GM21447 (cell line): ENCODE measurements around the gene COPS9.

Source experiments
- ATAC-seq: cut with Tn5 transposase; IDR thresholded peaks from one replicate; pipeline ENCODE4 v1.9.1; 2021; ENCODE audit not compliant: unreplicated experiment

Gene COPS9

GRCh38 chr2:240166761-240167587 is 30.9 kb upstream of the COPS9 start:
- no peak for ATAC-seq

GRCh38 chr2:240166191-240166590 is 30.1 kb upstream of the COPS9 start:
- ATAC-seq, result no peak

DNA sequence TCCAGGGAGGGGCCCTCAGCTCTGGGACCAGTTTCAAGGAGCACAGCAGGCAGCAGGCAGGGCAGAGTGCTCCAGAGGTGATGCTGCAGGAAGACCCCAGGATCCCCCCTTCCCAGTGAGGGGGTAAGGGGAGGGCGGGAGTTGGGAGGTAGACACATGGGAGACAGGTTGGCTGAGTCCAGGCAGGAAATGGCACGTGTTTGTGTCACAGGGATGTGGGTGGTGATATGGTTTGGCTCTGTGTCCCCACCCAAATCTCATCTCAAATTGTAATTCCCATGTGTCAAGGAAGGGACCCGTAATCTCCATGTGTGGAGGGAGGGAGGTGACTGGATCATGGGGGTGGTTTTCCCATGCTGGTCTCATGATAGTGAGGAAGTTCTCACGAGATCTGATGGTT is 29.6 kb upstream of the COPS9 start:
- no peak for ATAC-seq

- ATAC-seq, result no peak
Observed at GRCh38 chr2:240165034-240165433, 28.9 kb upstream of the COPS9 start.

GRCh38 chr2:240164586-240164985 is 28.5 kb upstream of the COPS9 start:
- ATAC-seq, result no peak

DNA sequence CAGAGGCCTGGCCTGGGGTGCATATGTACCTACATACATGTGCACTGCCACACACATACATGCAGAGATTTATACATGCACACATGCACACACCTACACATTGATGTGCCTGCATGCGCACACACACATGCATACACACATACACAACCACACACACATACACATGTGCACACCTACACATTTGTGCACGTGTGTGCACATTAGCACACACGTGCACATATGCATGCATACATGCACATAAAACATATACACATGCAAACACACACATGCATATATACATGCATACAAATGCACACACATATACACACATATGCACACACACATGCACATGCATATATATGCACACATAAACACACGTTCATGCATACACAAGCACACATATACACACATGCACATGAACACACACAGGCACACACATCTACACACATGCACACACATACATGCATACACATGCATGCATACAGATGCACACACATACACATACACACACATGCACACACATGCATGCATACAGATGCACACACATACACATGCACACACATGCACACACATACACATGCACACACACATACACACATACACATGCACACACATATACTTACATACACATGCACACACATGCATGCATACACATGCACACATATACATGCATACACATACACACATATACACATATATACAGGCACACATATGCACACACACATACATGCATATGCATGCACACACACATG is 27.9 kb upstream of the COPS9 start:
- no peak for ATAC-seq

- no peak for ATAC-seq
Observed at GRCh38 chr2:240162939-240163714, 27.0 kb upstream of the COPS9 start.

GRCh38 chr2:240162531-240162930 is 26.4 kb upstream of the COPS9 start:
- ATAC-seq, result no peak

- ATAC-seq, result no peak
Observed at GRCh38 chr2:240162032-240162431, 25.9 kb upstream of the COPS9 start.

- ATAC-seq, result no peak
Observed at GRCh38 chr2:240161087-240161750, 25.1 kb upstream of the COPS9 start.

DNA sequence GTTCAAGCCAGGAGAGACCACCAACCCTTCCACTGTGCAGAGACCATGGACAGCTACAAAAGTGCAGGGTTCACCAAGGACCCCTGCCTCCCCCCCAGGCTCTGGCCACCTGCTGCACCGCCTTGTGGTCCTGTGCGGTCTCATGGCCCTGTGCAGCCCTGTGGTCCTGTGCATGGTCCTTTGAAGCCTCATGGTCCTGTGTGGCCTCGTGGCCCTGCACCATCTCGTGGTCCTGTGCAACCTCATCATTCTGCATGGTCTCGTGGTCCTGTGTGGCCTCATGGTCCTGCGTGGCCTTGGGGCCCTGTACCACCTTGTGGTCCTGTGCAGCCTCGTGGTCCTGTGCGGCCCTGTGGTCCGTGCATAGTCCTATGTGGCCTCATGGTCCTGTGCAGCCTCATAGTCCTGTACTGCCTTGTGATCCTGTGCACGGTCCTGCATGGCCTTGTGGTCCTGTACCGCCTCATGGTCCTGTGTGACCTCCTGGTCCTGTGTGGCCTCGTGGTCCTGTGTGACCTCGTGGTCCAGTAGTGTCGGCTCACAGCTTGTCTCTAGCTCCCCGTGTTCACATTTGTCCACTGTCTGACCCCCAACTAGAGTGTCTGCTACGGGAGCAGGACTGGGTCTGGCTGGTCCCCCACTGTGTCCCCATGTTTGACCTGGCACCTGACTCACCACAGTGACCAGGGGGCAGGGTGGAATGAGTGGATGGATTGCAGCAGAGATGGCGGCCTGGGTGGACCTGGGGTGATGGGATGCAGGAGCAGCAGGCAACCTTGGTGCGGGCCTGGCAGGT is 24.4 kb upstream of the COPS9 start:
- no peak for ATAC-seq

DNA sequence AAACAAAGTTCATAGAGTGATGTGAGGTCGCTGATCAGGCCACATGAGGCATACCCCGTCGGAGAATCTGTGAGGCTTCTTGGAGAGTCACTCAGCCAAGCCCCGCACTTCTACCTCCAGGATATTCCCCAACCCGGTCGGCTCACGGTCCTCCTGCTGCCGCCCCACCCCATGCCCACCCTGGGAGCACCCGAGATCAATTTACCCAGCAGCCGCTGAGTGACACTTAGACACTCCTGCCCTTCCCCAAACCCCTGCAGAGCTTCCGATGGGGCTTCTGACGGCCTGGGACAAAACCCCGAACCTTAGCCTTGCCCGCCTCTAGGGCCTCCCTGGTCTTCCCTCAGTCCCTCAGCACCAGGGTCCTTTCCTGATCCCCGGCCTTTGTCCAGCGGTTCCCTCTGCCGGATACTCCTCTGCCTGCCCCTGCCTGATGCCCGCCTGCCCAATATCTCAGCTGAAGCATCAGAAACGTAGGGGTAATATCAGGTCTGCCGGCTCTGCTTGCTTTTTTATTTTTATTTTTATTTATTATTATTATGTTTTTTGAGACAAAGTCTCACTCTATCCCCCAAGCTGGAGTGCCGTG is 23.2 kb upstream of the COPS9 start:
- no peak for ATAC-seq

DNA sequence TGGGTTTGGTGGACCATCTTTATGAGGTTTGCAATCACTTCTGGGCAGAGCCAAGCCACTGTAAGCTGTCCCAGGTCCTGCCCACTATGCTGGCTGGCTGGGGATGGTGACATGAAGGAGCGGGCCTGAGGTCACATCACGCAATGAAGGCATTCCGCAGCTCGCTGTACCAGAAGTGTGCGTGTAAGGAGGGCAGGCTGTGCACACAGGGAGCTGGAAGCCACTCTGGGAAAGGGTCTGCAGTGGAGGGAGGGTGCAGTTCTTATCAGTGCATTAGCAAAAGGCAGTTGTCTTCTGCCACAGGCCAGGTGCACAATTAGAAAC is 21.0 kb upstream of the COPS9 start:
- no peak for ATAC-seq

GRCh38 chr2:240156435-240157146 is 20.5 kb upstream of the COPS9 start:
- ATAC-seq, result no peak

DNA sequence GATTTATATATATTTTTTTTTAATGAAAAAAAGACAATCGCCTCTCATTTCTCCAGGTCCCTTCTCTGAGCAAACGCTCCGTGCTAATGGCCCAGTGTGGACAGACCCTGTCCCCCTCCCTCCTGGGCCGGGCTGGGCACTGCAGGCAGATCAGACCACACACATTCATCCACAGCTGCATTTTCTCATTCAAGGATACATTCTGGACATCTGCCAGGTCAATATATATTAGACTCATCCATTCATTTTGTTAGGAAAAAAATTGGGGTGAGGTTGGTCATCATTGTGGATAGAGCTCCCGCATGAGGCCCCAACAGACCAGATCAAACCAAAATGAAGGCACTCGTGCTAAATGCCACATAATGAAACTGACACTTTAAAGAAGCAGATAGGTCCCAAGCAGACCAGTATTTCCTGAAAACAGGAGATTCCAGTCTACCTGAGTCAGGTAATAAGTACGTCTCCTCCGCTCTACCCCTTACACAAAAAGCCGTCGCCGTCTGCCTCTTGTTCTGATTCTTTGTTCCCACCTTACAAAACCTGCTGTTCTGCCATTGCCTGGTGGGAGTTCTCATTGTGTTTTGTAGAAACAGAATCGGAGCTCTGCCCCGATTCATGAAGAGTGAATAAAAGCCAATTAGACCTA is 19.8 kb upstream of the COPS9 start:
- ATAC-seq, result no peak

DNA sequence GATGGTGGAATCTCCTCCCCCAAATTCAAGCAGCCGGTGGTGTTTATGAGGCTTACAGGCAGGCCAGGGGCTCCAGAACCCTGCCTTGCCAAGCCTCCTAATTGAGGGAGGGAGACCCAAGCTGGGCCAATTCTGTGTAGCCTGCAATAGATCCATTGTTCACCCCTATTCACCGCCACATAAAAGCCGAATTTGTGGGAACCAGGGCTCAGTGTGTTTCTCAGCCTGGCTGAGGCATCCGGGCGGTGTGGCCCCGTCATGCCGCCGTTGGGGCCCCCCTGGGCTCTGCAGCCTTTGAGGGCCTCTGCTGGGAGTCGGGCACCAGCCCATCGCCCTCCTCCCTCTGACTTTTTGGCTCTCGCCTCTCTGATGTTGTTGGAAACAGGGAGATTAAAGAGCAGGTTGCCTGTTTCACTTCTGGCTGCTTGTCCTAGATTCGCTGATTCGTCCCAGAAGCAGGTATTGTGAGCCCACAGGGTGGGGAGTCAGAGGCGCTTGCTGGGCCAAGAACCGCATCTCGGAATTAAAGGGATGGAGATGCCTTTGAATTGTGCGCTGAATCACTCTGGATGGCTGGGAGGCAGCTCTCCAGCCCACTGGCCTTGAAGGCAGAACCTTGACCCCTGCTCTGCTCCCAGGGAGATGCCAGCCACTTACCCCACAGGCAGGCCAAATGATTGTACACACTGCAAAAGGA is 19.1 kb upstream of the COPS9 start:
- ATAC-seq, result no peak

- no peak for ATAC-seq
Observed at GRCh38 chr2:240154606-240155005, 18.5 kb upstream of the COPS9 start.

GRCh38 chr2:240153418-240153817 is 17.3 kb upstream of the COPS9 start:
- no peak for ATAC-seq
